SK-N-SH (cell line): ENCODE results near the gene RRP8.

Experiments
- ELF1 ChIP-seq: IDR thresholded peaks from 2 replicates; pipeline ENCODE4 v1.4.0; 2012
- EP300 ChIP-seq, 2 experiments: IDR thresholded peaks; 2 replicates each; pipeline versions ENCODE4 v1.4.0 to v1.6.1; 2012; ENCODE audit warnings: borderline replicate concordance in 1 of 2, low read depth in 1 of 2, low read length in 1 of 2
- FOSL2 ChIP-seq: IDR thresholded peaks from 2 replicates; pipeline ENCODE4 v1.4.0; 2012; ENCODE audit warnings: low read depth, mild to moderate bottlenecking, moderate library complexity, borderline replicate concordance
- GATA2 ChIP-seq: sonication (generic); formaldehyde crosslinking; IDR thresholded peaks from 2 replicates; pipeline ENCODE4 v1.5.0; 2020; ENCODE audit warnings: mild to moderate bottlenecking, missing genetic modification reagents
- JUND ChIP-seq: IDR thresholded peaks from 2 replicates; pipeline ENCODE4 v1.4.0; 2012
- MEF2A ChIP-seq: IDR thresholded peaks from 2 replicates; pipeline ENCODE4 v1.4.0; 2012; ENCODE audit warnings: low read depth, borderline replicate concordance
- NRF1 ChIP-seq: IDR thresholded peaks from 2 replicates; pipeline ENCODE4 v1.6.1; 2012; ENCODE audit warnings: low read depth, mild to moderate bottlenecking, low read length
- RCOR1 ChIP-seq: fragments of 150-350 bp; IDR thresholded peaks from 2 replicates; pipeline ENCODE4 v1.6.1; 2017; ENCODE audit warnings: antibody characterized with exemption, low read length
- REST ChIP-seq: IDR thresholded peaks from 2 replicates; pipeline ENCODE4 v1.6.1; 2012; ENCODE audit warnings: mild to moderate bottlenecking, low read depth, low read length, moderate library complexity
- TF ChIP-seq, protein P1 (sequence below): fragments of 200-600 bp; sonication (generic); IDR thresholded peaks from 2 replicates; pipeline ENCODE4 v1.6.1; 2017; ENCODE audit warnings: antibody characterized with exemption, mild to moderate bottlenecking, moderate library complexity

GRCh38 chr11:6578134-6578533 lies 25.3 kb downstream of the RRP8 start:
- TF ChIP-seq JUND = no peak
- TF ChIP-seq RCOR1 = no peak
- TF ChIP-seq, protein P1, sequence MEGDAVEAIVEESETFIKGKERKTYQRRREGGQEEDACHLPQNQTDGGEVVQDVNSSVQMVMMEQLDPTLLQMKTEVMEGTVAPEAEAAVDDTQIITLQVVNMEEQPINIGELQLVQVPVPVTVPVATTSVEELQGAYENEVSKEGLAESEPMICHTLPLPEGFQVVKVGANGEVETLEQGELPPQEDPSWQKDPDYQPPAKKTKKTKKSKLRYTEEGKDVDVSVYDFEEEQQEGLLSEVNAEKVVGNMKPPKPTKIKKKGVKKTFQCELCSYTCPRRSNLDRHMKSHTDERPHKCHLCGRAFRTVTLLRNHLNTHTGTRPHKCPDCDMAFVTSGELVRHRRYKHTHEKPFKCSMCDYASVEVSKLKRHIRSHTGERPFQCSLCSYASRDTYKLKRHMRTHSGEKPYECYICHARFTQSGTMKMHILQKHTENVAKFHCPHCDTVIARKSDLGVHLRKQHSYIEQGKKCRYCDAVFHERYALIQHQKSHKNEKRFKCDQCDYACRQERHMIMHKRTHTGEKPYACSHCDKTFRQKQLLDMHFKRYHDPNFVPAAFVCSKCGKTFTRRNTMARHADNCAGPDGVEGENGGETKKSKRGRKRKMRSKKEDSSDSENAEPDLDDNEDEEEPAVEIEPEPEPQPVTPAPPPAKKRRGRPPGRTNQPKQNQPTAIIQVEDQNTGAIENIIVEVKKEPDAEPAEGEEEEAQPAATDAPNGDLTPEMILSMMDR = no peak
- TF ChIP-seq GATA2 (CRISPR knock-in tag) = no peak
- no peak for TF ChIP-seq MEF2A
- TF ChIP-seq NRF1 = no peak
- TF ChIP-seq FOSL2 = no peak
- TF ChIP-seq EP300 (IDR thresholded peaks at IDR 0.05; ENCODE audit: borderline replicate concordance in 1 of 2, low read depth in 1 of 2, low read length in 1 of 2) = no peak
- no peak for TF ChIP-seq ELF1
- no peak for TF ChIP-seq REST
